Uterus (tissue), 4 donors: ENCODE measurements around the gene CDH13. TPM values are rescaled to one million over a fixed set of nuclear protein-coding genes. Genes with fewer than 3 reads are reported as not detected.

Experiments
- DNase-seq, 2 donors: peaks; one replicate each; pipeline ENCODE4 v3.0.0-alpha.2; 2019 to 2020
- H3K27ac ChIP-seq, 2 donors: fragments of 200-600 bp; sonication (generic); 1 replicate in 1 of 2; 2 replicates in 1 of 2; pipeline ENCODE4 v1.5.1; 2016 to 2018
- H3K27me3 ChIP-seq, 2 donors: fragments of 200-600 bp; sonication (generic); one replicate each; pipeline ENCODE4 v1.5.1; 2018 to 2019; ENCODE audit warnings: control low read depth in 1 of 2
- H3K36me3 ChIP-seq, 2 donors: fragments of 200-600 bp; sonication (generic); one replicate each; pipeline ENCODE4 v1.5.1; 2019; ENCODE audit warnings: control low read depth in 1 of 2
- H3K4me1 ChIP-seq, 2 donors: fragments of 200-600 bp; sonication (generic); one replicate each; pipeline ENCODE4 v1.5.1; 2018 to 2019; ENCODE audit warnings: control low read depth in 1 of 2
- H3K4me3 ChIP-seq, 2 donors: fragments of 200-600 bp; sonication (generic); 1 replicate in 1 of 2; 2 replicates in 1 of 2; pipeline ENCODE4 v1.5.1; 2018 to 2019; ENCODE audit warnings: mild to moderate bottlenecking in 1 of 2
- H3K9me3 ChIP-seq, 2 donors: fragments of 200-600 bp; sonication (generic); one replicate each; pipeline ENCODE4 v1.5.1; 2019; ENCODE audit warnings: control low read depth in 1 of 2
- CTCF ChIP-seq, 4 experiments: fragments of 200-600 bp in 2 of 4; fragments of 450-650 bp in 2 of 4; sonication (generic) in 2 of 4; IDR thresholded peaks; one replicate each; pipeline ENCODE4 v1.5.1; 2016 to 2019; ENCODE audit warnings: antibody characterized with exemption in 4 of 4, mild to moderate bottlenecking in 2 of 4, moderate library complexity in 1 of 4
- POLR2A ChIP-seq, 2 donors: fragments of 450-650 bp; IDR thresholded peaks; one replicate each; pipeline ENCODE4 v1.6.1; 2016; ENCODE audit warnings: antibody characterized with exemption in 2 of 2, mild to moderate bottlenecking in 1 of 2, moderate library complexity in 1 of 2
- intact Hi-C: fragments of 100-400 bp; cut with DNase I; formaldehyde crosslinking; loops from one replicate; pipeline ENCODE4 v1.15.1; 2023; ENCODE audit warnings: low total_unique reads
- total RNA-seq, 4 donors: library from RNA; depleted of rRNA in 3 of 4; stranded (reverse); fragments of >200 nt in 3 of 4; gene quantifications; one replicate each; pipeline versions ENCODE4 v1.1.0 to v1.2.4, GENCODE V29; 2014 to 2023
- donor health status: DM: yes; HTN: yes; CAD: no.

Gene CDH13
- total RNA-seq, 4 donors from 2014 or later, result 49.1 to 99.4 (median 82.7) TPM

- TF ChIP-seq CTCF (IDR thresholded peaks at IDR 0.05) (no peak), POLR2A (IDR thresholded peaks at IDR 0.05) (no peak)
- intact Hi-C loops, result no loop called here
- Histone ChIP-seq H3K9me3 (no peaks in the 10 kb centered on the region), H3K36me3 (no peaks in the 10 kb centered on the region), H3K27me3 (no peaks in the 10 kb centered on the region), H3K27ac (no peak overlapping the region), H3K4me1 (no peaks in the 10 kb centered on the region), H3K4me3 (no peak overlapping the region)
- no peak for DNase-seq
Measured at GRCh38 chr16:83054283-83054682, 427.5 kb downstream of the CDH13 start.

- TF ChIP-seq POLR2A (IDR thresholded peaks at IDR 0.05) (no peak), CTCF (IDR thresholded peaks at IDR 0.05) (no peak)
- H3K27me3 ChIP-seq, result no peaks in the 10 kb centered on the region
- intact Hi-C loops, result no loop called here
- no peak overlapping the region for H3K4me3 ChIP-seq
- no peak for DNase-seq
- no peaks in the 10 kb centered on the region for H3K36me3 ChIP-seq
- H3K4me1 ChIP-seq, result no peaks in the 10 kb centered on the region
- no peaks in the 10 kb centered on the region for H3K9me3 ChIP-seq
- no peak overlapping the region for H3K27ac ChIP-seq
Measured at GRCh38 chr16:83058376-83058775, 431.6 kb downstream of the CDH13 start.

GRCh38 chr16:83059237-83059636, 432.5 kb downstream of the CDH13 start:
- TF ChIP-seq CTCF (IDR thresholded peaks at IDR 0.05), result no peak
- TF ChIP-seq POLR2A (IDR thresholded peaks at IDR 0.05), result no peak
- H3K27me3 ChIP-seq, result no peaks in the 10 kb centered on the region
- intact Hi-C loops, result no loop called here
- DNase-seq, result no peak
- H3K9me3 ChIP-seq, result no peaks in the 10 kb centered on the region
- no peak overlapping the region for H3K27ac ChIP-seq
- no peak overlapping the region for H3K4me3 ChIP-seq
- H3K4me1 ChIP-seq, result no peaks in the 10 kb centered on the region
- H3K36me3 ChIP-seq, result no peaks in the 10 kb centered on the region

- no peak for TF ChIP-seq CTCF (IDR thresholded peaks at IDR 0.05)
- TF ChIP-seq POLR2A (IDR thresholded peaks at IDR 0.05), result no peak
- Histone ChIP-seq H3K27ac (no peak overlapping the region), H3K27me3 (no peaks in the 10 kb centered on the region), H3K4me3 (no peak overlapping the region), H3K4me1 (peaks cover 0 to 9% of the 10 kb centered on the region in 2 donors), H3K9me3 (no peaks in the 10 kb centered on the region), H3K36me3 (no peaks in the 10 kb centered on the region)
- DNase-seq, result no peak
- intact Hi-C loops, result no loop called here
Measured at GRCh38 chr16:83066011-83066410, 439.2 kb downstream of the CDH13 start.

- no peak for TF ChIP-seq CTCF (IDR thresholded peaks at IDR 0.05)
- TF ChIP-seq POLR2A (IDR thresholded peaks at IDR 0.05), result no peak
- H3K9me3 ChIP-seq, result no peaks in the 10 kb centered on the region
- no peaks in the 10 kb centered on the region for H3K27me3 ChIP-seq
- intact Hi-C loops, result no loop called here
- H3K4me3 ChIP-seq, result no peak overlapping the region
- no peaks in the 10 kb centered on the region for H3K36me3 ChIP-seq
- no peak overlapping the region for H3K27ac ChIP-seq
- H3K4me1 ChIP-seq, result peaks cover 0 to 9% of the 10 kb centered on the region in 2 donors
- no peak for DNase-seq
Measured at GRCh38 chr16:83066881-83067280, 440.1 kb downstream of the CDH13 start.
